ENCODE data around the gene FMNL2. TPM values are rescaled to one million over a fixed set of nuclear protein-coding genes. Genes with fewer than 3 reads are reported as not detected.

FMNL2 gene
- total RNA-seq, 5 donors from 2014 or later (not counting 1 experiment from before 2014, with no cell fraction given), result 0.63 to 0.96 (median 0.75) TPM

- Histone ChIP-seq H3K4me1 (ENCODE audit: control insufficient read depth in 1 of 2, extremely low read depth in 1 of 2, insufficient read depth in 2 of 2, low read length in 2 of 2) (no peaks in the 10 kb centered on the region), H3K36me3 (ENCODE audit: control insufficient read depth in 2 of 2, extremely low read depth in 1 of 2, insufficient read depth in 1 of 2, low read length in 1 of 2) (no peaks in the 10 kb centered on the region), H3K9me3 (no peaks in the 10 kb centered on the region), H3K27me3 (replicated peaks in 1 of 2; ENCODE audit: control insufficient read depth in 2 of 2, extremely low read depth in 1 of 2, insufficient read depth in 2 of 2, low read length in 1 of 2) (no peaks in the 10 kb centered on the region), H3K27ac (ENCODE audit: low read length) (no peak overlapping the region), H3K4me3 (ENCODE audit: control insufficient read depth in 1 of 2, extremely low read depth in 1 of 2, low read length in 1 of 2) (no peak overlapping the region)
- no peaks in the 10 kb centered on the region for H3K4me1 Mint-ChIP-seq
- H3K9me3 Mint-ChIP-seq, result no peaks in the 10 kb centered on the region
- no peak overlapping the region for H3K27ac Mint-ChIP-seq
- H3K36me3 Mint-ChIP-seq, result no peaks in the 10 kb centered on the region
- DNase-seq (no peak), ATAC-seq (replicated peaks in 1 of 4) (no peak)
- no peak overlapping the region for H3K4me3 Mint-ChIP-seq
- ChIA-PET CTCF (no interaction called here), POLR2A (interaction anchor here in 1 of 2 donors (0.6 kb wide), 1 partner anchor 153 kb away, joined by 3 read pairs; no protein-coding TSS in a partner anchor)
- H3K27me3 Mint-ChIP-seq, result peaks cover 6 to 13% of the 10 kb centered on the region in 2 donors
- 50% methylated on average over 1 of the region's 1 CpG for WGBS (ENCODE audit: insufficient coverage)
Observed at GRCh38 chr2:152454371-152454770, 119.4 kb downstream of the FMNL2 start.

GRCh38 chr2:152454960-152455359 lies 120.0 kb downstream of the FMNL2 start:
- no peak overlapping the region for H3K4me3 Mint-ChIP-seq
- H3K27me3 ChIP-seq (replicated peaks in 1 of 2; ENCODE audit: control insufficient read depth in 2 of 2, extremely low read depth in 1 of 2, insufficient read depth in 2 of 2, low read length in 1 of 2), result no peaks in the 10 kb centered on the region
- H3K4me1 ChIP-seq (ENCODE audit: control insufficient read depth in 1 of 2, extremely low read depth in 1 of 2, insufficient read depth in 2 of 2, low read length in 2 of 2), result no peaks in the 10 kb centered on the region
- no peaks in the 10 kb centered on the region for H3K9me3 Mint-ChIP-seq
- ChIA-PET CTCF (no interaction called here), POLR2A (interaction anchor here in 1 of 2 donors (0.6 kb wide), 1 partner anchor 152 kb away, joined by 3 read pairs; no protein-coding TSS in a partner anchor)
- no peaks in the 10 kb centered on the region for H3K4me1 Mint-ChIP-seq
- no peak overlapping the region for H3K4me3 ChIP-seq (ENCODE audit: control insufficient read depth in 1 of 2, extremely low read depth in 1 of 2, low read length in 1 of 2)
- no peaks in the 10 kb centered on the region for H3K36me3 ChIP-seq (ENCODE audit: control insufficient read depth in 2 of 2, extremely low read depth in 1 of 2, insufficient read depth in 1 of 2, low read length in 1 of 2)
- WGBS (ENCODE audit: insufficient coverage), result 57% methylated on average over 1 of the region's 1 CpG
- no peaks in the 10 kb centered on the region for H3K9me3 ChIP-seq
- H3K27ac ChIP-seq (ENCODE audit: low read length), result no peak overlapping the region
- peaks cover 6 to 13% of the 10 kb centered on the region in 2 donors for H3K27me3 Mint-ChIP-seq
- DNase-seq (no peak), ATAC-seq (replicated peaks in 1 of 4) (no peak)
- no peak overlapping the region for H3K27ac Mint-ChIP-seq
- H3K36me3 Mint-ChIP-seq, result no peaks in the 10 kb centered on the region

- no peak for DNase-seq
- H3K36me3 Mint-ChIP-seq, result no peaks in the 10 kb centered on the region
- H3K4me1 Mint-ChIP-seq, result no peaks in the 10 kb centered on the region
- ChIA-PET CTCF (no interaction called here), POLR2A (interaction anchor here in 1 of 2 donors (0.5 kb wide), 1 partner anchor 9 kb away, joined by 4 read pairs; no protein-coding TSS in a partner anchor)
- no peak overlapping the region for H3K27ac Mint-ChIP-seq
- H3K27me3 Mint-ChIP-seq, result peaks cover 6 to 10% of the 10 kb centered on the region in 2 donors
- no peak overlapping the region for H3K27ac ChIP-seq (ENCODE audit: low read length)
- no peaks in the 10 kb centered on the region for H3K4me1 ChIP-seq (ENCODE audit: control insufficient read depth in 1 of 2, extremely low read depth in 1 of 2, insufficient read depth in 2 of 2, low read length in 2 of 2)
- H3K4me3 ChIP-seq (ENCODE audit: control insufficient read depth in 1 of 2, extremely low read depth in 1 of 2, low read length in 1 of 2), result no peak overlapping the region
- no peaks in the 10 kb centered on the region for H3K9me3 Mint-ChIP-seq
- H3K27me3 ChIP-seq (replicated peaks in 1 of 2; ENCODE audit: control insufficient read depth in 2 of 2, extremely low read depth in 1 of 2, insufficient read depth in 2 of 2, low read length in 1 of 2), result no peaks in the 10 kb centered on the region
- ATAC-seq (replicated peaks in 1 of 4), result no peak
- no peaks in the 10 kb centered on the region for H3K36me3 ChIP-seq (ENCODE audit: control insufficient read depth in 2 of 2, extremely low read depth in 1 of 2, insufficient read depth in 1 of 2, low read length in 1 of 2)
- WGBS (ENCODE audit: insufficient coverage), result 100% methylated on average over 2 of the region's 6 CpGs
- no peaks in the 10 kb centered on the region for H3K9me3 ChIP-seq
- no peak overlapping the region for H3K4me3 Mint-ChIP-seq
Observed at GRCh38 chr2:152455738-152456137, 120.8 kb downstream of the FMNL2 start.

GRCh38 chr2:152456262-152456661 lies 121.3 kb downstream of the FMNL2 start:
- DNase-seq (no peak), ATAC-seq (replicated peaks in 1 of 4) (no peak)
- WGBS (ENCODE audit: insufficient coverage), result 93% methylated on average over 2 of the region's 3 CpGs
- Histone ChIP-seq H3K27ac (ENCODE audit: low read length) (no peak overlapping the region), H3K27me3 (replicated peaks in 1 of 2; ENCODE audit: control insufficient read depth in 2 of 2, extremely low read depth in 1 of 2, insufficient read depth in 2 of 2, low read length in 1 of 2) (no peaks in the 10 kb centered on the region), H3K4me1 (ENCODE audit: control insufficient read depth in 1 of 2, extremely low read depth in 1 of 2, insufficient read depth in 2 of 2, low read length in 2 of 2) (no peaks in the 10 kb centered on the region), H3K4me3 (ENCODE audit: control insufficient read depth in 1 of 2, extremely low read depth in 1 of 2, low read length in 1 of 2) (no peak overlapping the region), H3K36me3 (ENCODE audit: control insufficient read depth in 2 of 2, extremely low read depth in 1 of 2, insufficient read depth in 1 of 2, low read length in 1 of 2) (no peaks in the 10 kb centered on the region), H3K9me3 (no peaks in the 10 kb centered on the region)
- Mint-ChIP-seq H3K4me1 (no peaks in the 10 kb centered on the region), H3K27me3 (peaks cover 6 to 10% of the 10 kb centered on the region in 2 donors), H3K36me3 (no peaks in the 10 kb centered on the region), H3K9me3 (no peaks in the 10 kb centered on the region), H3K4me3 (no peak overlapping the region), H3K27ac (no peak overlapping the region)
- ChIA-PET CTCF (interaction anchor here (0.7 to 0.8 kb wide), 2 partner anchors 11 to 807 kb away, joined by 3 to 6 read pairs; no protein-coding TSS in a partner anchor), POLR2A (no interaction called here)

- Histone ChIP-seq H3K36me3 (ENCODE audit: control insufficient read depth in 2 of 2, extremely low read depth in 1 of 2, insufficient read depth in 1 of 2, low read length in 1 of 2) (no peaks in the 10 kb centered on the region), H3K4me1 (ENCODE audit: control insufficient read depth in 1 of 2, extremely low read depth in 1 of 2, insufficient read depth in 2 of 2, low read length in 2 of 2) (no peaks in the 10 kb centered on the region), H3K27me3 (replicated peaks in 1 of 2; ENCODE audit: control insufficient read depth in 2 of 2, extremely low read depth in 1 of 2, insufficient read depth in 2 of 2, low read length in 1 of 2) (no peaks in the 10 kb centered on the region), H3K9me3 (no peaks in the 10 kb centered on the region), H3K27ac (ENCODE audit: low read length) (no peak overlapping the region), H3K4me3 (ENCODE audit: control insufficient read depth in 1 of 2, extremely low read depth in 1 of 2, low read length in 1 of 2) (no peak overlapping the region)
- DNase-seq, result no peak
- H3K9me3 Mint-ChIP-seq, result no peaks in the 10 kb centered on the region
- H3K27me3 Mint-ChIP-seq, result peaks cover 3 to 4% of the 10 kb centered on the region in 2 donors
- no peaks in the 10 kb centered on the region for H3K4me1 Mint-ChIP-seq
- H3K27ac Mint-ChIP-seq, result no peak overlapping the region
- no peak overlapping the region for H3K4me3 Mint-ChIP-seq
- POLR2A ChIA-PET, result no interaction called here
- CTCF ChIA-PET, result no interaction called here
- no peak for ATAC-seq (replicated peaks in 1 of 4)
- no peaks in the 10 kb centered on the region for H3K36me3 Mint-ChIP-seq
- WGBS (ENCODE audit: insufficient coverage), result 70% methylated on average over 2 of the region's 5 CpGs
Observed at GRCh38 chr2:152458441-152458940, 123.5 kb downstream of the FMNL2 start.

- Histone ChIP-seq H3K36me3 (ENCODE audit: control insufficient read depth in 2 of 2, extremely low read depth in 1 of 2, insufficient read depth in 1 of 2, low read length in 1 of 2) (no peaks in the 10 kb centered on the region), H3K27ac (ENCODE audit: low read length) (no peak overlapping the region), H3K27me3 (replicated peaks in 1 of 2; ENCODE audit: control insufficient read depth in 2 of 2, extremely low read depth in 1 of 2, insufficient read depth in 2 of 2, low read length in 1 of 2) (peaks cover 0 to 3% of the 10 kb centered on the region in 2 experiments), H3K9me3 (no peaks in the 10 kb centered on the region), H3K4me3 (ENCODE audit: control insufficient read depth in 1 of 2, extremely low read depth in 1 of 2, low read length in 1 of 2) (no peak overlapping the region), H3K4me1 (ENCODE audit: control insufficient read depth in 1 of 2, extremely low read depth in 1 of 2, insufficient read depth in 2 of 2, low read length in 2 of 2) (no peaks in the 10 kb centered on the region)
- Mint-ChIP-seq H3K36me3 (no peaks in the 10 kb centered on the region), H3K27me3 (peaks cover 3 to 4% of the 10 kb centered on the region in 2 donors), H3K27ac (no peak overlapping the region), H3K9me3 (no peaks in the 10 kb centered on the region), H3K4me3 (no peak overlapping the region), H3K4me1 (no peaks in the 10 kb centered on the region)
- no peak for ATAC-seq (replicated peaks in 1 of 4)
- ChIA-PET CTCF (no interaction called here), POLR2A (no interaction called here)
- WGBS (ENCODE audit: insufficient coverage), result no CpG with 5 or more reads among the region's 2 CpGs
- no peak for DNase-seq
Observed at GRCh38 chr2:152459091-152459490, 124.1 kb downstream of the FMNL2 start.
